ENCODE measurements around the gene SLC8B1. TPM values are rescaled to one million over a fixed set of nuclear protein-coding genes. Genes with fewer than 3 reads are reported as not detected.

Gene SLC8B1
- total and polyA plus RNA-seq, 2 donors = 12.8 to 20.5 TPM

DNA sequence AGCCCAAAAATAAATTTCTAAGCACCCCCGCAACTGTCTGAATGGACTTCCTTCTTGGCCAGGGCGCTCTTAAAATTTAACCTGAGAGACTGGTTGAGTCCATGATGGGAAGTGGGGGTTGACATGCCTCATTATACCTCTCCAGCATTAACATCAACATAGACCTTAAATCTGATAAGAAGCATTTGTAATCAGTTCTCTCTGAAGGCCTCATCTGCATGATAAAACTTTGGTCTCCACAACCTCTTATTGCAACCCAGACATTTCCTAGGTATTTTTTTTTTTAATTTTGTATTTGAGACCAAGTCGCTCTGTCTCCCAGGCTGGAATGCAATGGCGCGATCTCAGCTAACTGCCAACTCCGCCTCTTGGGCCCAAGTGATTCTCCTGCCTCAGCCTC lies 10.4 kb upstream of the SLC8B1 start:
- Histone ChIP-seq H3K4me1 (ENCODE audit: insufficient read depth) (no peaks in the 10 kb centered on the region), H3K27ac (ENCODE audit: low read depth) (no peak overlapping the region), H3K36me3 (ENCODE audit: insufficient read depth) (no peaks in the 10 kb centered on the region), H3K4me3 (ENCODE audit: low read depth, low read length) (no peak overlapping the region)
- no peak for DNase-seq (ENCODE audit: extremely low spot score)
- WGBS = 91% methylated on average over 6 of the region's 6 CpGs

DNA sequence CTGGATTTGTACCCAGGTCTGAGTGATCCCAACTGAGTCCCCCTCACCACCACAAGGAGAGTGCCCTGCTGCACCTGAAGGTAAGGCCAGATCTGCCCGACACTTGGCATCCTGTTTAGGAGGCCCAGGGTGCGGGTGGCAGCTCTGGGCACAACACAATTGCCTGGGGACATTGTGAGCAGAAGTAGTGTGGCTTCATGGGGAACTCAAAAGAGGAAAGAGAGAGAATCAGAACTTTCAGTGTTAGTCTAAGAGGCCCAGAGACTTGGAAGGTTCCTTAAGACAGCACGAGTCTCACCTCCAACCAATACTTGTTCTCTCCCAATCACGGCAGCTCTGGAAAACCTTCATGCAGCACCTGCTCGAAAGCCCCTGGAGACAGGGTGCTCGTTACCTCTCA lies 6.6 kb upstream of the SLC8B1 start:
- Histone ChIP-seq H3K4me1 (ENCODE audit: insufficient read depth) (no peaks in the 10 kb centered on the region), H3K4me3 (ENCODE audit: low read depth, low read length) (no peak overlapping the region), H3K27ac (ENCODE audit: low read depth) (no peak overlapping the region), H3K36me3 (ENCODE audit: insufficient read depth) (no peaks in the 10 kb centered on the region)
- DNase-seq (ENCODE audit: extremely low spot score) = no peak
- 74% methylated on average over 6 of the region's 6 CpGs for WGBS

DNA sequence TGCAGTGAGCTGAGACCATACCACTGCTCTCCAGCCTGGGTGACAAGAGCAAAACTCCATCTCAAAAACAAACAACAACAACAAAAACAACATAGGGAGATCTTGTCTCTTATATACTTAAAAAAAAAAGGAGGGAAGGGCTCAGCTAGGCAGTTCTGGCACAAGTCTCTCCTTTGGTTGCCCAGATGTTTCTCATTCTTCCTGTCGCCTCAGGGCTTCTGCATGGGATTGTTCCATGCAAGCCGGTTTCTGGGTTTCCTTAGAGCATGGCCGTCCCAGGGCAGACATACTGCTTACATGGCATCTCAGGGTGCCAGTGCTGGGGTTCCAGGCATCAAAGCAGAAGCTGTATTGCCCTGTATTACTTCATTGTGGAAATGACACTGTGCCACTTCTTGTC lies 5.2 kb upstream of the SLC8B1 start:
- Histone ChIP-seq H3K4me3 (ENCODE audit: low read depth, low read length) (no peak overlapping the region), H3K36me3 (ENCODE audit: insufficient read depth) (no peaks in the 10 kb centered on the region), H3K4me1 (ENCODE audit: insufficient read depth) (no peaks in the 10 kb centered on the region), H3K27ac (ENCODE audit: low read depth) (no peak overlapping the region)
- DNase-seq (ENCODE audit: extremely low spot score) = no peak
- WGBS = 69% methylated on average over 3 of the region's 3 CpGs

DNA sequence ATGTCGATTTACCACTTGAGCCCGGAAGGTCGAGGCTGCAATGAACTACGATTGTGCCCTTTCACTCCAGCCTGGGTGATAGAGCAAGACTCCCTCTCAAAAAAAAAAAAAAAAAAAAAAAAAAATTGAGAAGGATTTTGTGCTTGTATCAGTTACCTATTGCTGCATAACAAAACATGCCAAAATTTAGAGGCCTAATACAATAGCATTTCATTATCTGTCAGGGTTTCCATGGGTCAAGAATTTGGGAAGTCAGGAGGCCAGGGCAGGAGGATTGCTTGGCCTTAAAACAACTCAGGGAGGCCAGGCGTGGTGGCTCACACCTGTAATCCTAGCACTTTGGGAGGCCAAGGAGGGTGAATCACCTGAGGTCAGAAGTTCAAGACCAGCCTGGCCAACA lies 4.6 kb upstream of the SLC8B1 start:
- Histone ChIP-seq H3K27ac (ENCODE audit: low read depth) (no peak overlapping the region), H3K36me3 (ENCODE audit: insufficient read depth) (no peaks in the 10 kb centered on the region)
- 96% methylated on average over 5 of the region's 5 CpGs for WGBS

DNA sequence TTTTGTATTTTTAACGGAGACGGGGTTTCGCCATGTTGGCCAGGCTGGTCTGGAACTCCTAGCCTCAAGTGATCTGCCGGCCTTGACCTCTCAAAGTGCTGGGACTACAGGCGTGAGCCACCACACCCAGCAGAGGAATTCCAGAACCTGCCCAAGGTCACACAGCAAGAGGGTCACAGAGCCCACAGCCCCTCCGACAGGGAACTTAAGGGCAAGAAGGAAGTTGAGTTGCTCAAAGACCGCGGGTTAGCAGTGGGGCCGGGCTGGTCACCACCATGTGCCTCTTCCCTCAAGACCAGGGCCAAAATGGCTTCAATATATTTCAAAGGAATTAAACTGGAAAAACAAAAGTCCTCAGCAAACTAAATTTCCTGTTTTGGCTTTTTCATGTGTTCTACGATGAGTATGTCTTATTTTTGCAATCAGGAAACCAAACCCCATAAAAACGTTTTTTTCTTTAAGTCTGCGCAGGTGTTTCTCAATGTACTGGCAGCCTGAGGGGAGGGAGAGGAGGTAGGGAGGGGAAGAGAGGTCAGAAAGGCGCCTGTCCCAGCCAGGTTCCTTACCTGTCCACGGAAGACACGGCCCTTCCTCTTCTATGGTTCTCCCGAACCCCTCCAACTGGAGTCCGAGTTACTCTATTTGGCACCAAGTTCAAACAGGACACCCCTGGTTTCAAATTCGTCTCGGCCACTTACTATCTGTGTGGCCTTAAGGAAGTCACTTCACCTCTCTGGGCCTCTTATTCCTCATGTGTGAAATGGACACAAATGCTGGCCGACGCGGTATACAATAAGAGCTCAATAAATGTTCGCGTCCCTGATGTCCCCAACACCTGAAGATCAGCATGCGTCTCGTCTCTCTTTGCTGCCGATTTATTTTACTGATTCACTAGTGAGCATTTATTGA lies 778 bp downstream of the SLC8B1 start:
- no peak for DNase-seq (ENCODE audit: extremely low spot score)
- no peak overlapping the region for H3K27ac ChIP-seq (ENCODE audit: low read depth)
- WGBS = 40% methylated on average over 27 of the region's 27 CpGs
- H3K36me3 ChIP-seq (ENCODE audit: insufficient read depth) = no peaks in the 10 kb centered on the region
- no peaks in the 10 kb centered on the region for H3K4me1 ChIP-seq (ENCODE audit: insufficient read depth)
- H3K4me3 ChIP-seq (ENCODE audit: low read depth, low read length) = peak overlapping the region; percentile 53

More for the DNA sequence above, 4.6 kb upstream of the SLC8B1 start:
- H3K4me1 ChIP-seq (ENCODE audit: insufficient read depth) = no peaks in the 10 kb centered on the region
- H3K4me3 ChIP-seq (ENCODE audit: low read depth, low read length) = no peak overlapping the region
- no peak for DNase-seq (ENCODE audit: extremely low spot score)

DNA sequence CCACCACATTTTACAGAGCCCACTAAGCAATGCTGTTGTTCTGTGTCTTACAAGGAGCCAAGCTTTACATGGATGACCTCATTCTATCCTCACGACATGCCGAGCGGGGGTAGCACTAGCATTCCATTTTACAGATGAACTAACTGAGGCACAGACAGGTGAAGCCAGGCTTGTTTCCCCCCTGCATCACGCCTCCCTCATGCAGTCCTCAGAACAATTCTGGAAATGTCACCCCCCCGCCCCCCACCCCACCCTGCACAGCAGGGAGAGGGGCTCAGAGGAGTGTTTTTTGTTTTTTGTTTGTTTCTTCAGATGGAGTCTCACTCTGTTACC lies 1.5 kb downstream of the SLC8B1 start:
- no peaks in the 10 kb centered on the region for H3K36me3 ChIP-seq (ENCODE audit: insufficient read depth)
- no peak overlapping the region for H3K4me3 ChIP-seq (ENCODE audit: low read depth, low read length)
- DNase-seq (ENCODE audit: extremely low spot score) = no peak
- H3K4me1 ChIP-seq (ENCODE audit: insufficient read depth) = no peaks in the 10 kb centered on the region
- no peak overlapping the region for H3K27ac ChIP-seq (ENCODE audit: low read depth)
- WGBS = 91% methylated on average over 5 of the region's 5 CpGs

DNA sequence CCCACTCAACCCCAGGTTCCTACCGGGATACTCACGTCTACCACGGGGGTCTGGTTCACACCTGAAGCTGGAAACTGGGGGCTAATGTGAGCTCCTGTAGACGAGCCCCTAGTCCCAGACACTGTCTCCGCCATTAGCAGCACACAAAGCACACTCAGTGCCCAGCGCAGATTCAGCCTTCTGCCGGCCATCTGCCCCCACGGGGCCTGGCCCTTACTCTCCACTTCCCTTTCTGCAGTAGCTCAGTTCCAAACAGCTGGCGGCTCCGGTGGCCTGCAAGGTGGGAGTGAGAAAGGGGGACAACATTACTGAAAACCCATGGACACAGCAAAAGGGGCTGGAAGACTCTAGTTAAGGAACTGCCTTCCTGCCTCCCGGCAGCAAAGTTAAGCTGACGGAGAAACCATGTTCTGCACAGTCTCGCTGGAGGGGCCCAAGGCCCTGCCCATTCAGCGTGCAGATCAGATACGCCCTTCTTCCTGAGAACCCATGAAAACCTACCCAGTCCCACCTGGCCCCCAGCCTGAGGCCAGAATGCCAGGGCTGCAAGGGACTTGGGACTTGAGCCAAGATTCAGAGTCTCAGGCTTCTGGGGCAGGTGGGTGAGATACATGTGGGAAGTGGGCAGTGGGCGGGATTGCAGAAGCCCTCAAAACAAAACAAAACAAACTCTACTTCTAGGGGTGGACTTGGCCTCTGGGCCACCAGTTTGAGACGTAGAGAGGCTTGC lies 2.1 kb downstream of the SLC8B1 start:
- no peak overlapping the region for H3K4me3 ChIP-seq (ENCODE audit: low read depth, low read length)

DNA sequence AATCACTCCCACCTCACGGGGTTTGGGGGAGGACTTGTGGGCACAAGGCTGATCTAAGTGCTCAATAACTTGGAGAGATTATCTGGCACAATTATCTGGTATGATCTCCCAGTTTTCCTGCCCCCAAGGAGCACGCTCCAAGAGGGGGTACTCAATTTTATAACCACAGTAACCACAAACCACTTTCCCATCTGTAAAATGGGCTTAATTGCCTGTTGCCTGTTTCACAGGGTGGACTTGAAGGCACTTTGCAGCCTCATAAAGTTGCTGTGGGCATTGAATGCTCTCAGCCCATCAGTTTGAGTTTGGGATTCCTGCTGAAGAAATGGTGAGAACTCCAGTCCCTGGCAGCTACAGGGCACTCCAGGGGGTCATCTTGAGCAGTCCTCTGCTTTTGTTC lies 4.4 kb downstream of the SLC8B1 start:
- 95% methylated on average over 2 of the region's 2 CpGs for WGBS
- no peaks in the 10 kb centered on the region for H3K4me1 ChIP-seq (ENCODE audit: insufficient read depth)
- H3K36me3 ChIP-seq (ENCODE audit: insufficient read depth) = no peaks in the 10 kb centered on the region
- DNase-seq (ENCODE audit: extremely low spot score) = no peak
- H3K27ac ChIP-seq (ENCODE audit: low read depth) = no peak overlapping the region
- no peak overlapping the region for H3K4me3 ChIP-seq (ENCODE audit: low read depth, low read length)

More for the DNA sequence above, 2.1 kb downstream of the SLC8B1 start:
- DNase-seq (ENCODE audit: extremely low spot score) = no peak
- 81% methylated on average over 17 of the region's 17 CpGs for WGBS
- H3K27ac ChIP-seq (ENCODE audit: low read depth) = no peak overlapping the region
- H3K36me3 ChIP-seq (ENCODE audit: insufficient read depth) = no peaks in the 10 kb centered on the region
- H3K4me1 ChIP-seq (ENCODE audit: insufficient read depth) = no peaks in the 10 kb centered on the region

DNA sequence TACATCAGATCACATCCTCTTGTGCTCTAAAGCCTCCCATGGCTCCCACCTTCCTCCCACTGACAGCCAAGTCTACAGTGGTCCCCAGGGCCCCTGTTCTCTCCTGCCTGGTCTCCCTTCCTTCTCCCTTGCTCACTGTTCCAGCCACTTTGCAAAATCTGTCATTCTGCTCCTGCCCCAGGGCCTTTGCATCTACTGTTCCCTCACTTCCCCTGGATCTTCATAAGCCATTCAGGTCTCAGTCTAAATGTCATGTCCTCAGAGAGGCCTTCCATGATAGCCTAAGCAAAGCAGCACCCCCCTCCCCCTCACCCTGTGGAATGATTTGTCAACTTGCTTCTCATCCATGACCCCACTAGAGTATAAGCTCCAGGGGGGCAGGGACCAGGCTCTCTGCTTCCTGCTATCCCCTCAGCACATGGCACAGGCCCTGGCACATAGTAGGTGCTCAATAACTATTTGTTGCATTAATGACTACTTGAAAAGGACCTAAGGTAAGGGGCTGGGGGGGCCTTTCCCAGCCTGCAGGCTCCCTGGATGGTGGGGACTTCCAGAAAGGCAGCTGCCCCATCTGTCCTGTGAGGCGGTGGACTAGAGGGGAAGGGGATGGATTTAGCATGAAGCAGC lies 5.0 kb downstream of the SLC8B1 start:
- WGBS = 94% methylated on average over 1 of the region's 1 CpG
- Histone ChIP-seq H3K36me3 (ENCODE audit: insufficient read depth) (no peaks in the 10 kb centered on the region), H3K4me1 (ENCODE audit: insufficient read depth) (no peaks in the 10 kb centered on the region)

DNA sequence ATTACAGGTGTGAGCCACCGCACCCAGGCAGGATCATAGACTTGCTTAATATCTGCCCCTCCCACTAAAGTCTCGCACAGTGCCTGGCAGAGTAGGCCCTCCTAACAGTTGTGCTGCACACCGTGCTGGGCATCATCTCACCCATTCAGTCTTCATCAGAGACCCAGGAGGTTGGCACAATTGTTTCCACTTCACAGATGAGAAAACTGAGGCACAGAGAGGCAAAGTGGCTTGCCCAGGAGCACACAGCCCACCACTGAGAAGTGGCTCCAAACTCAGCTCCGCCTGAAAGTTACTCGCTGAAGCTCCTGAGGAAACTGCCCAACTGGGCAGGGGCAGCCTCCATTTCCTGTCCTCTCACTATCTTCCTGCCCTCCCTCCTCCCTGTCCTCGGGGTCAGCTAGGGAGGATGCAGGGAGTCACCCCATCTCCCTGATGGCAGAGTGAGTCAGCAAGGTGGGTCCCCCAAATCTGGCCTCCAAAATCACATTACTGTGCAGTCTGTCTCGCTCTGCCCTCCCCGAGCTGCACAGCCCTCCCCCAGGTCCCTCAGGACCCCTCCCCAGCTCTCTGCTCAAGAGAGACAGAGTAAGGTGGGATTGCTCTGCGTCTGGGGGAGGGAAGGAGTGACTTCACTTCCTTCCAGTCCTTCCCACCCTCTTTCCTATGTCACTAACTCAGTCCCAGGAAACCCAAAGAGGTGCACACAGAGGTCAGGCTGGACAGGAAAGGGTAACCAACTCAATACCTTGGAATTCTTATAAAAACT lies 5.7 kb downstream of the SLC8B1 start:
- WGBS = 89% methylated on average over 9 of the region's 9 CpGs
- DNase-seq (ENCODE audit: extremely low spot score) = no peak
- H3K36me3 ChIP-seq (ENCODE audit: insufficient read depth) = no peaks in the 10 kb centered on the region
- no peak overlapping the region for H3K4me3 ChIP-seq (ENCODE audit: low read depth, low read length)
- H3K4me1 ChIP-seq (ENCODE audit: insufficient read depth) = no peaks in the 10 kb centered on the region
- H3K27ac ChIP-seq (ENCODE audit: low read depth) = no peak overlapping the region

More for the DNA sequence above, 5.0 kb downstream of the SLC8B1 start:
- no peak overlapping the region for H3K27ac ChIP-seq (ENCODE audit: low read depth)
- DNase-seq (ENCODE audit: extremely low spot score) = no peak
- H3K4me3 ChIP-seq (ENCODE audit: low read depth, low read length) = no peak overlapping the region

DNA sequence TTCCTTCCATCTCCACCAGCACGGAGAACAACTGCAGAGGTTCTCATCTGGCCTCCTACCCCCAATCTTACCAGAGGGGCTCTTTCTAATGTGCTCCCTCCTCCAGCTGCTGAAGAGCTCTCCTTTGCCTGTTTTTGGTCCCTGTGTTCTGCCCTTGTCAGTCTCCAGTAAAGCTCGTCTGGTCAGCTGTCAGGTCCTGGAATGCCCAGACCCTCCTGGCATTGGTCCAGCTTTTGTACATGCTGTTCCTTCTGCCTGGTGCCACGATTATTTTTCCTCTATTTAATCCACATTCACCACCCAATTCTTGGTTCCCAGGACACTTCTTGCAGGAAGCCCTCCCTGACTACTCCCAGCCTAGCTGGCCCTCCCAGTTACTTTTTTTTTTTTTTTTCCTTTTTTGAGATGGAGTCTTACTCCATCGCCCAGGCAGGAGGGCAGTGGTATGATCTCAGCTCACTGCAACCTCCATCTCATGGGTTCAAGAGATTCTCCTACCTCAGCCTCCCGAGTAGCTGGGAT lies 6.5 kb downstream of the SLC8B1 start:
- Histone ChIP-seq H3K27ac (ENCODE audit: low read depth) (no peak overlapping the region), H3K4me1 (ENCODE audit: insufficient read depth) (no peaks in the 10 kb centered on the region), H3K36me3 (ENCODE audit: insufficient read depth) (no peaks in the 10 kb centered on the region), H3K4me3 (ENCODE audit: low read depth, low read length) (no peak overlapping the region)
- WGBS = 85% methylated on average over 5 of the region's 5 CpGs
- DNase-seq (ENCODE audit: extremely low spot score) = no peak

DNA sequence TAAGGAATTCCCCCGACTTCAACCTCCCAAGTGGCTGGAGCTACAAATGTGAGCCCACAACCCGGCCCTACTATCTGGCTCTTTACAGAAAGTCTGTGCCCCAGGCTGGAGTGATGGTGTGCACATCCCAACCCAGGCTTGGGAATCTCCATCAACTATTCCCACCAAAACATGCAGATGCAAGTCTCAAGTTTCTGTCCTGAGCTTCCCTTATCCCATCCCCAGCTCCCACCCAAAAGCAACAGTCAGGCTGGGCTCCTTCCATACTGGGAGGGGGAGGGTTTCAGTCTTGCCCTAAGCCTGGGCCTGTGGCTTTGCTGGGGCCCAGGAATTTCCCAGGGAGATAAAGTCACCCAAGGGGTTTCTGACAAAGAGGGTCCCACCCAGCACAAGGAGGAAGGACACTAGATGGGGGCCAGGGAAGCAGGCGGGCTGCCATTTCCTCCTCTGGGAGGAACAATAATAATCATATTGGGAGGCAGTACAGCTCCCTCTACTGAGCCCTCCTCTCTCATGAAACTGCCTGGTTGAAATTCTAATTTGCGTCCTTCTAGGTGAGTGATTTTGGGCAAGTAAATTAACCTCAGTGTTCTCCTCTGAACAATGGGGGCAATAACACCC lies 8.0 kb downstream of the SLC8B1 start:
- WGBS = 70% methylated on average over 4 of the region's 4 CpGs

DNA sequence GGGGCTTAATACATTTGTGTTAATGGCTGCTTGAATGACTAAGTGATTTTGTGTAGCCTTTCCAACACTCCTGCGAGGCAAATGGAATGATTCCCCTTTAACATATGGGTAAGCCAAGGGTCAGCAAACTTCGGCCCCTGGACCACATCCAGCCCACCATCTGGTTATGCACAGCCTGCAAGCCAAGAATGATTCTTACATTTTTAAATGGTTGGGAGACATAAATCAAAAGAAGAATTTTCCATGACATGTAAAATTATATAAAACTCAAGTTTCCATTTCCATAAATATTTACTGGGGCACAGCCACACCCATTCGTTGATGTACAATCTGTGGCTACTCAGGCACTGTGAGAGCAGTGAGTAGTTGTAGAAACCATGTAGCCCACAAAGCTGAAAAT lies 9.0 kb downstream of the SLC8B1 start:
- Histone ChIP-seq H3K27ac (ENCODE audit: low read depth) (no peak overlapping the region), H3K4me1 (ENCODE audit: insufficient read depth) (no peaks in the 10 kb centered on the region), H3K4me3 (ENCODE audit: low read depth, low read length) (no peak overlapping the region), H3K36me3 (ENCODE audit: insufficient read depth) (no peaks in the 10 kb centered on the region)
- 31% methylated on average over 3 of the region's 3 CpGs for WGBS
- no peak for DNase-seq (ENCODE audit: extremely low spot score)

More for the DNA sequence above, 8.0 kb downstream of the SLC8B1 start:
- no peak overlapping the region for H3K27ac ChIP-seq (ENCODE audit: low read depth)
- no peaks in the 10 kb centered on the region for H3K36me3 ChIP-seq (ENCODE audit: insufficient read depth)
- no peak overlapping the region for H3K4me3 ChIP-seq (ENCODE audit: low read depth, low read length)
- H3K4me1 ChIP-seq (ENCODE audit: insufficient read depth) = no peaks in the 10 kb centered on the region
- DNase-seq (ENCODE audit: extremely low spot score) = no peak
